GM21447 (cell line): ENCODE measurements around the gene MTTP.
A peak's percentile ranks its signal among the peaks of the same experiment; 100 is the strongest.

Source experiments
- ATAC-seq: cut with Tn5 transposase; IDR thresholded peaks from one replicate; pipeline ENCODE4 v1.9.1; 2021; ENCODE audit not compliant: unreplicated experiment

Gene MTTP

GRCh38 chr4:99591757-99592156, 17.1 kb downstream of the MTTP start:
- ATAC-seq: no peak

- peak; percentile 65 for ATAC-seq
Observed at GRCh38 chr4:99593781-99594641, 19.4 kb downstream of the MTTP start.

GRCh38 chr4:99594818-99595217, 20.2 kb downstream of the MTTP start:
- no peak for ATAC-seq

- no peak for ATAC-seq
Observed at GRCh38 chr4:99606716-99607115, 32.1 kb downstream of the MTTP start.

GRCh38 chr4:99608417-99608816, 33.8 kb downstream of the MTTP start:
- no peak for ATAC-seq

- ATAC-seq: no peak
Observed at GRCh38 chr4:99610605-99611175, 36.1 kb downstream of the MTTP start.

- no peak for ATAC-seq
Observed at GRCh38 chr4:99612281-99612680, 37.7 kb downstream of the MTTP start.

GRCh38 chr4:99612704-99613103, 38.1 kb downstream of the MTTP start:
- ATAC-seq: no peak

- ATAC-seq: no peak
Observed at GRCh38 chr4:99614491-99614890, 39.9 kb downstream of the MTTP start.

- ATAC-seq: no peak
Observed at GRCh38 chr4:99615170-99615820, 40.7 kb downstream of the MTTP start.

- no peak for ATAC-seq
Observed at GRCh38 chr4:99617374-99617773, 42.8 kb downstream of the MTTP start.

GRCh38 chr4:99622341-99622740, 47.7 kb downstream of the MTTP start:
- ATAC-seq: no peak

- no peak for ATAC-seq
Observed at GRCh38 chr4:99624141-99624719, 49.6 kb downstream of the MTTP start.

- ATAC-seq: no peak
Observed at GRCh38 chr4:99625369-99625768, 50.7 kb downstream of the MTTP start.

GRCh38 chr4:99628040-99628439, 53.4 kb downstream of the MTTP start:
- ATAC-seq: no peak

- ATAC-seq: no peak
Observed at GRCh38 chr4:99629962-99630554, 55.4 kb downstream of the MTTP start.

GRCh38 chr4:99630857-99631360, 56.3 kb downstream of the MTTP start:
- ATAC-seq: no peak

GRCh38 chr4:99633772-99634171, 59.1 kb downstream of the MTTP start:
- ATAC-seq: no peak

- ATAC-seq: no peak
Observed at GRCh38 chr4:99634742-99635360, 60.2 kb downstream of the MTTP start.

GRCh38 chr4:99635601-99636000, 61.0 kb downstream of the MTTP start:
- no peak for ATAC-seq

GRCh38 chr4:99636422-99636821, 61.8 kb downstream of the MTTP start:
- no peak for ATAC-seq
